Peyer's patch (tissue), 4 donors: ENCODE results near the gene WDFY4. TPM values are rescaled to one million over a fixed set of nuclear protein-coding genes. Genes with fewer than 3 reads are reported as not detected.

Source experiments
- DNase-seq, 3 donors: peaks; one replicate each; pipeline ENCODE4 v3.0.0-alpha.2; 2017 to 2019
- H3K27ac ChIP-seq, 4 donors: fragments of 200-600 bp; sonication (generic); one replicate each; pipeline ENCODE4 v1.5.1; 2016 to 2019
- H3K27me3 ChIP-seq, 2 donors: fragments of 200-600 bp; sonication (generic); one replicate each; pipeline ENCODE4 v1.5.1; 2019
- H3K36me3 ChIP-seq, 3 donors: fragments of 200-600 bp; sonication (generic); one replicate each; pipeline ENCODE4 v1.5.1; 2016 to 2019
- H3K4me1 ChIP-seq, 4 donors: fragments of 200-600 bp; sonication (generic); one replicate each; pipeline ENCODE4 v1.5.1; 2016 to 2019
- H3K4me3 ChIP-seq, 4 donors: fragments of 200-600 bp; sonication (generic); 1 replicate in 3 of 4; 2 replicates in 1 of 4; pipeline ENCODE4 v1.5.1; 2016 to 2019; ENCODE audit warnings: mild to moderate bottlenecking in 1 of 4
- H3K9me3 ChIP-seq, 4 donors: fragments of 200-600 bp; sonication (generic); one replicate each; pipeline ENCODE4 v1.5.1; 2016 to 2019; ENCODE audit warnings: mild to moderate bottlenecking in 1 of 4
- CTCF ChIP-seq, 6 experiments: fragments of 450-650 bp in 4 of 6; fragments of 200-600 bp in 2 of 6; sonication (generic) in 1 of 6; IDR thresholded peaks; one replicate each; pipeline ENCODE4 v1.5.1; 2017 to 2019; ENCODE audit warnings: antibody characterized with exemption in 6 of 6, mild to moderate bottlenecking in 3 of 6, moderate library complexity in 1 of 6
- POLR2A ChIP-seq, 2 donors: fragments of 450-650 bp; IDR thresholded peaks; one replicate each; pipeline ENCODE4 v1.5.1; 2017; ENCODE audit warnings: antibody characterized with exemption in 2 of 2, mild to moderate bottlenecking in 2 of 2, moderate library complexity in 2 of 2
- total RNA-seq, 4 donors: library from RNA; depleted of rRNA; stranded (reverse); fragments of >200 nt; gene quantifications; one replicate each; pipeline ENCODE4 v1.1.0, GENCODE V29; 2016

The WDFY4 gene
- total RNA-seq, 4 donors from 2014 or later, result 0.53 to 102 (median 4.6) TPM

GRCh38 chr10:48699011-48699627, 14.4 kb downstream of the WDFY4 start:
- TF ChIP-seq POLR2A (IDR thresholded peaks at IDR 0.05), result no peak
- TF ChIP-seq CTCF (IDR thresholded peaks at IDR 0.05), result no peak
- Histone ChIP-seq H3K27ac (no peak overlapping the region), H3K4me3 (no peak overlapping the region), H3K36me3 (no peaks in the 10 kb centered on the region), H3K4me1 (peaks cover 0 to 17% (median 0%) of the 10 kb centered on the region in 4 donors), H3K27me3 (no peaks in the 10 kb centered on the region), H3K9me3 (no peaks in the 10 kb centered on the region)
- DNase-seq, result no peak

GRCh38 chr10:48700071-48700470, 15.4 kb downstream of the WDFY4 start:
- no peaks in the 10 kb centered on the region for H3K36me3 ChIP-seq
- no peaks in the 10 kb centered on the region for H3K27me3 ChIP-seq
- peaks cover 0 to 17% (median 0%) of the 10 kb centered on the region in 4 donors for H3K4me1 ChIP-seq
- no peaks in the 10 kb centered on the region for H3K9me3 ChIP-seq
- H3K27ac ChIP-seq, result no peak overlapping the region
- DNase-seq, result no peak
- TF ChIP-seq CTCF (IDR thresholded peaks at IDR 0.05) (no peak), POLR2A (IDR thresholded peaks at IDR 0.05) (no peak)
- H3K4me3 ChIP-seq, result no peak overlapping the region

- DNase-seq, result no peak
- Histone ChIP-seq H3K9me3 (no peaks in the 10 kb centered on the region), H3K27ac (no peak overlapping the region), H3K36me3 (no peaks in the 10 kb centered on the region), H3K4me3 (no peak overlapping the region), H3K4me1 (peaks cover 0 to 17% (median 0%) of the 10 kb centered on the region in 4 donors), H3K27me3 (no peaks in the 10 kb centered on the region)
- TF ChIP-seq CTCF (IDR thresholded peaks at IDR 0.05), result no peak
- no peak for TF ChIP-seq POLR2A (IDR thresholded peaks at IDR 0.05)
Observed at GRCh38 chr10:48700493-48700892, 15.8 kb downstream of the WDFY4 start.

GRCh38 chr10:48701139-48701901, 16.6 kb downstream of the WDFY4 start:
- Histone ChIP-seq H3K4me1 (peaks cover 0 to 17% (median 0%) of the 10 kb centered on the region in 4 donors), H3K36me3 (no peaks in the 10 kb centered on the region), H3K27me3 (no peaks in the 10 kb centered on the region), H3K27ac (no peak overlapping the region), H3K4me3 (no peak overlapping the region), H3K9me3 (no peaks in the 10 kb centered on the region)
- TF ChIP-seq CTCF (IDR thresholded peaks at IDR 0.05), result peak in 1 of 6 experiments; percentile 2
- no peak for TF ChIP-seq POLR2A (IDR thresholded peaks at IDR 0.05)
- peak in 2 of 3 donors; percentile 83 to 85 for DNase-seq

GRCh38 chr10:48701941-48702340, 17.3 kb downstream of the WDFY4 start:
- DNase-seq, result no peak
- TF ChIP-seq CTCF (IDR thresholded peaks at IDR 0.05) (no peak), POLR2A (IDR thresholded peaks at IDR 0.05) (no peak)
- peaks cover 0 to 17% (median 0%) of the 10 kb centered on the region in 4 donors for H3K4me1 ChIP-seq
- H3K27me3 ChIP-seq, result no peaks in the 10 kb centered on the region
- no peak overlapping the region for H3K27ac ChIP-seq
- H3K9me3 ChIP-seq, result no peaks in the 10 kb centered on the region
- no peak overlapping the region for H3K4me3 ChIP-seq
- H3K36me3 ChIP-seq, result no peaks in the 10 kb centered on the region
